GM21737 (cell line): ENCODE measurements around the gene COX5A.
A peak's percentile ranks its signal among the peaks of the same experiment; 100 is the strongest.
"Not testable (repeated sequence)": the region's sequence is repeated elsewhere in the genome, so short reads cannot be mapped to it uniquely, and the experiment has no call there.

Source experiments
- ATAC-seq: cut with Tn5 transposase; IDR thresholded peaks from one replicate; pipeline ENCODE4 v1.9.1; 2021; ENCODE audit warnings: mild to moderate bottlenecking, moderate library complexity; ENCODE audit not compliant: unreplicated experiment

The COX5A gene

DNA sequence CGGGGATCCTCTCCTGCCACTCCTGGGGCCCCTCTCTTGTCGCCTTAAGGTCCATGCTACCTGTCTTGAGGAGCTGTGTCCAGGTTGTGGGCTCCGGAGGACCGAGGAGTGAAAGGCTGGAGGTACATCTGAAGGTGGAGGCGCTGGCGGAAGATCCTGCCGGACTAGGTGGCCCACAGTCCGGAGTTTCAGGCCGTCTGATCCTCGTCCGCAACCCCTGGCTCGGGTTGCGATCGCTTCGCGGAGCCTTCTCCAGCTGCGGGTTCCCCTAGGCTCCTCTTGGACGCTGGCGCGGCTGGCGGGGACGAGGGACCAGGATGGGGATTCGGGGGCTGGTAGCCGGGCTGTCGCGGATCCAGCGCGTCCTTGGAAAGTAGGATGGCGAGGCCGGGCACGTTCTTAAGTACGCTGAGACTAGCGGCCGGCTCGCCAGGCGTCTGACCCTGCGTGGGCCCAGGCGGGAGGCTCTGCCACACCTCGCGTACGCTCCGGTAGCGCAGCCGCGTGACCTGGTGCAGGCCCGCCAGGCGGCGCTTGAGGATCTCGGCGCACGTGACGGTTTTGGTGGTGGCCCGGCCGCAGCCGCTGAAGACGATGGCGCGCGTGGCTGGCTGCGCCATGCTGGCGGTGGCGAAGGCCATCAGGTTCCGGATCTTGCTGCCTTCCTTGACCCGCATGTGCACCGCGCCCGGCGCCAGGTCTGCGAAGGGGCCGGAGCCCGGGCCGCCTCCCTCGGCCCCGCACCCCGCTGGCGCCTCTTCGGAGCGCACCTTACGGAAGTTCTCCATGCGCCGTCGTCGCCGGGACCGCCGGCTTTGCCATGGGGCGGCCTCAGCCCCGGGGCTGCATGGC is 18.1 kb upstream of the COX5A start:
- no peak for ATAC-seq

DNA sequence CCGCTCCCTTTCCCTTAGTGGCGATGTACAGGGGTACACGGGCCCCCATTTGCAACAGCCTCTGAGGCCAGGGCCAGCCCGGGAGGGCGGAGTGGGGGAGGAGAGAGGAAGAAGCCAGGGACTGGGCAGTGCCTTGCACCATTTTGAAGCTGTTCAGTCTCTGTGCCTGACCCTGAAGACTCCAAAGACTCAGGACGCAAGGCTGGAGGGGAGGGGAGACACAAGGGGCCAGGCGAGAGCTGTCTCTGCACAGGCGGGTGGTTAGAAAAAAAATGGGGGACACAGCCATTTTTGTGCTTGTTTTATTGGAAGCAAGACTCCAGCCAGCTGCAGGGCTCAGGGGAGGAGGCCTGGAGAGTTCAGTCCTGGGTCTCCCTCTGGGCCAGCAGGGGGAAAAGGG is 17.1 kb upstream of the COX5A start:
- ATAC-seq: no peak

DNA sequence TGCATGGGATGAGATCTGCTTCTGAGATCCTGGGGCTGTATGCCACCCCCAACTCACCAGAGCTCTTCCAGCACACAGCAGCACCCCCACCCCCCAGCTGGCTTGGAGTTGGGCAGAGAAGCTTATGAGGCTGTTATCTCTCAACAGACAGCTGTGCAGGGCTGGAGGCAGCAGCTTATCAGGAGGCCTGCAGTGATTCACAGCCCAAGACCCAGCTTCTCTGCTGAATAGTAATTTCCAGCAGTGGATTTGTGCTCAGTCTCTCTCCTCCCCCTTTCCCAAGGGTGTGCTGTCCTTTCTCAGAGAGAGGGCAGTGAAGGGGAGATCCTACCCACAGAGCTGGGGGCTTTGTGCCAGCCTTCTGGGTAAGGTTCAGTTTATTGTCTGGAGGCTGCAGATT is 16.6 kb upstream of the COX5A start:
- ATAC-seq: no peak

DNA sequence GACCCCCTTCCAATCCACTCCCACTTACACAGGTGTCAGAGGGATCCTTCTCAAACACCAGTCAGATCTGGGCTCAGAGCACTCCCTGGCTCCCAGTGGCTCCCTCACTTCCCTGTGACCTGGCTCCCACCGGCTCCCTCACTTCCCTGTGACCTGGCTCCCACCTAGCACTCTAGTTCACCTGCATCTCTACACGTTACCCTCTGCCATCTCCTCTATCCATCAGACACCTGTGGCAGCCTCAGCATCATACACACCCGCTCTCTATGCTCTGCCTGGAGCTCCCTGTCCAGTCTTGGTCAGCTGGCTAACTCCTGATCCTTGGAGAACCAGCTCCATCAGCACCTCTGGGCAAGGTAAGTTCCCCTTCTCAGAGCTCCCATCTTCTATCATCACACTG is 13.1 kb upstream of the COX5A start:
- no peak for ATAC-seq

DNA sequence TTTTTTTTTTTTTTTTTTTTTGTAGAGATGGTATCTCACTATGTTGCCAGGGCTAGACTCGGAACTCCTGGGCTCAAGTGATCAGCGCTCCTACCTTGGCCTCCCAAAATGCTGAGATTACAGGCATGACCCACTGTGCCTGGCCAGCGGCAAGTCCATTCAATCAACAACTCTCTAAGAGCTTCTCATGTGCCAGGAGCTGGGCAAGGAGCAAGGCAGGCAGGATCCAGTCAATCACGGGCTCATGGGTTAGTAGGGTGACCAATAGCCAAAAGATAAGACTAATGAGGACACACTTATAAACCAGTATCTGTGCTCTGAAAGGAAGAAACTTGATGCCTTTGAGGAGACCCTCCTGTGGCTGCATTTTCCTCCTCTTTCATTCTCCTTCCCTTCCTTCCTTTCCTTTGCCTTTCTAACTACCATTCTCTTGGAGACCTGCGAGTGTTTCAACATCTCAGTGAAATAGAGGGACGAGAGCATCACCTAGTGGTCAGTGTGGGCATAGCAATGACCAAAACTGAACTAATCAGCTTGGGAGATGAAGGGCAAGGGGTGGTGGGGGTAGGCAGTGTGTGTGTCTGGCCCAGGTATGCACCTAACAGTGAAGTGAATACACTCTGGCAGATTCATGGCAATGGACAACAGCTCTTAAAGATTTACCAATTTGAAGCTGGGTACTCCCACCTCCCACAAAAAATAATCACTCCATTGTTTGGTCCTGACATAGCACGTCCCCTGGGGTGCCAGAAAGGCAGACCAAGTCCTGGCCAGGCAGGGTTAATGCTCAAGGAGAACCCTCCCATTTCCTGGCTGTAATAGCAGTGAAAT is 12.4 kb upstream of the COX5A start:
- no peak for ATAC-seq

DNA sequence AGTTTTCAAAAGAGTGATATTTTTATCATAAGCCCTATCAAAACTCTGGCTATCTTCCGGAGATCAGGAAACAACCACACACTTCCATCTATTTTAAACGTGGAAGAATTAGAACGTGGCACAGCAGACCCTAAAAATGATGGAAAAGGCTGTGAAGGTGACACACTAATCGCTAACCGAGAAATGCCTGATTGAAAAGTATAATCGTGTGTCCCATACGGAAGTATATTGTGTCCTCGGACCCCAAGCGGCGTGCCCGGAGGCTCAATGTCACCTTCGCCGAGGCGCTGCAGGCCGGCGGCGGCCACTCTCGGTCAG is 642 bp downstream of the COX5A start:
- ATAC-seq: no peak

DNA sequence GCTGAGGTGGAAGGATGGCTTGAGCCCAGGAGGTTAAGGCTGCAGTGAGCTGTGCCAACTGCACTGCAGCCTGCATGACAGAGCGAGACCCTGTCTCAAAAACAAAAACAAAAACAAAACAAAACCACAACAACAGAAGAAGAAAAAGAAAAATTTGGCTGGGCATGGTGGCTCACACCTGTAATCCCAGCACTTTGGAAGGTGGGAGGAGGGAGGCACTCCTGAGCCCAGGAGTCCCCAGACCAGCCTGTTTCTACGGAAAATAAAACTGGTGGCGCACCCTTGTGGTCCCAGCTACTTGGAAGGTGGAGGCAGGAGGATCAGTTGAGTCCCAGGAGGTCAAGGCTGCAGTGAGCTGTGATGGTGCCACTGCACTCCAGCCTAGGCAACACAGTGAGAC is 2.7 kb downstream of the COX5A start:
- not testable (repeated sequence) for ATAC-seq

DNA sequence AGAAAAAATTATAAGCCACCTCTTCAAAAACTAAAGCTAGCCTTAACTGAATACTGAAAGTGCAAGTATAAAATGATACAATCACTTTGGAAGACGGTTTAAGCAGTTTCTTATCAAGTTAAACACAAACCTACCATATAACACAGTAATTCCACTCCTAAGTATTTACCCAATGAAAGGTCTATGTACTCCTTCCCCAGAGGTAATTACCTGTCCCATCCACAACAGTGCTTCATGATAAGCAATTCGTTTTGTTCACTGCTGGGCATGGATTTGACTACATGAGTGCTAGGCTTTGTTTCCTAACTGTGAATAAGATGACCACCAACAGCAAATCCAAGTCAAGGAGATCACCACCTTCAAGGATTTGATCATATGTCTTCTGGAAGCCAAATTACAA is 4.3 kb downstream of the COX5A start:
- ATAC-seq: no peak

DNA sequence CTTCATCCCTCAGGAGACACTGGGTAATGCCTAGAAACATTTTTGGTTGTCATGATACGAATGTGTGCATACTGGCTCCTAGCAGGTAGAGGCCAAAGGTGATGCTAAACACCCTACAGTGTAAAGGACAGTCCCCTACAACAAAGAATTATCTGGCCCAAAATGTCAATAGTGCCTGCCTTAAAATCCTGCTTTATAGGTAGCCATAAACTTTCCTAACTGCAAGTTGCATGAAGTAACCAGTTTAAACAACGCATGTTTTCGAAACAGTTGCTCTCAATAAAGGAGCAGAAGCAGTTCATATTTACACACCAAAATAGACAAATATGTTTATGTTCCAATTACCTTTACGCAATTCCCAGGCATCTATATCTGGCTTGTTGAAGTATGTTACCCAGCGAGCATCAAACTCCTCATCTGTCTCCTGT is 9.1 kb downstream of the COX5A start:
- no peak for ATAC-seq

DNA sequence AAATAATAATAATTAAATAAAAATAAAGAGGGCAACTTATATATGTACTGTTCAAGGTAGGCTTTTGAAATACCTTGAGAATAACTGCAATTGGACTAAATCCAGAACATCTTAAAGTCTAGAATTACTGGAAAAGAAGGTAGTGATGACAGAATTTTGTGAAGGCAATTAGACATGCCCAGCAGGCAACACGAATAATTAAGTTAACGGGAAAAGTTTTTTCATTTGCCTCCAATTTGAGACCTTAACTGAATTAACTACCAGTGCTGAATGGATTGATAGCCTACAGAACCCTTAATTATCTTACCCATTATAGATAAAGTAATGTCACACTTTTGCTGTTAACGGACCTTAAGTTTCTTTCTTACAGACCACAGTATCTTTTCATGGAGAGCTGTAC is 13.3 kb downstream of the COX5A start:
- ATAC-seq: no peak

DNA sequence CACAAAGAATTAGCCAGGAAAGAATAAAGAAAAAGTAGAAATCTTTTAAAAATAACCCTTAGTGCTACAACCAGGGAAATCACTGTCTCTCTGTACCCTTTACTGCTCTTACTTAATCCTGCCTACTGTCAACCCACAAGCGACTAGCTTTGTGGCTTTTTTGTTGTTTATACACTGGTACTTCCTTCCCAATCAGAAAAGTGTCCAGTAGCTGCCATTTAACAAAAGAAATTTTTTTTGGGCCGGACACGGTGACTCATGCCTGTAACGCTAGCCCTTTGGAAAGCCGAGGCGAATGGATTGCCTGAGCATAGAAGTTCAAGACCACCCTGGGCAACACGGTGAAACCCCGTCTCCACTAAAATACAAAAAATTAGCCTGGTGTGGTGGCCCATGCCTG is 17.4 kb downstream of the COX5A start:
- ATAC-seq: no peak

DNA sequence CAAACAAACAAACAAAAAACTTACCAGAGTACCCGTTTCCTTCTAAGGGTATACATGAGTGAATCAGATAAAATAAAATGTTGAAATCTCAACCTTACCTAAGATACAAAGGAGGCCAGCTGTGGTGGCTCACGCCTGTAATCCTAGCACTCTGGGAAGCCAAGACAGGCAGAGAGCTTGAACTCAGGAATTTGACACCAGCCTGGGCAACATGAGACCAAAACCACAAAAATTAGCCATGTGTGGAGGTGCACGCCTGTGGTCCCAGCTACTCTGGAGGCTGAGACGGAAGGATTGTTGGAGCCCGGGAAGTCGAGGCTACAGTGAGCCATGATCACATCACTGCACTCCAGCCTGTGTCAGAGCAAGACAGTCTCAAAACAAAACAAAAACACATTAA is 20.2 kb downstream of the COX5A start:
- no peak for ATAC-seq

DNA sequence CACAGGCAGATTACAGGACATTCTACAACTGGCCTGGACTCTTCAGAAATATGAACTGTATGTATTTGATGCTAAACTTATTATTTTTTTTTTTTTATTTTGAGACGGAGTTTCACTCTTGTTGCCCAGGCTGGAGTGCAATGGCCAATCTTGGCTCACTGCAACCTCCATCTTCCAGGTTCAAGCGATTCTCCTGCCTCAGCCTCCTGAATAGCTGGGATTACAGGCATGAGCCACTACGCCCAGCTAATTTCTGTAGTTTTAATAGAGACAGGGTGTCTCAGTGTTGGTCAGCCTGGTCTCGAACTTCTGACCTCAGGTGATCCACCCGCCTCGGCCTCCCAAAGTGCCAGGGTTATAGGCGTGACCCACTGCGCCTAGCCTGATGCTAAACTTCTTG is 24.1 kb downstream of the COX5A start:
- ATAC-seq: not testable (repeated sequence)

DNA sequence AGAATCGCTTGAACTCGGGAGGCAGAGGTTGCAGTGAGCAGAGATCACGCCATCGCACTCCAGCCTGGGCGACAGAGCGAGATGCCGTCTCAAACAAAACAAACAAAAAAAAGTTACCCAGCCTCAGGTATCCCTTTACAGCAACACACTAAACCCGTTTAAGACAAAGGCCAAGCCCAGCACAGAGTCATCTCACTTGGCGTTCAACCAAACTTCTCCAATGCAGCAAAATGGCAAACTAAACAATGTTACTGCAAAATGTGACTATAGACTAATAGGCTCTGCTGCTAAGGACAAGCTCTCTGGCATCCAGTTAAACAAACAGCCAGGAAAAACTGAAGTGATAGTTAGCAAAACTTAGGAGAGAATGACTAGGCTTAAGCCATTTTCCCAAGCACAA is 24.8 kb downstream of the COX5A start:
- no peak for ATAC-seq

DNA sequence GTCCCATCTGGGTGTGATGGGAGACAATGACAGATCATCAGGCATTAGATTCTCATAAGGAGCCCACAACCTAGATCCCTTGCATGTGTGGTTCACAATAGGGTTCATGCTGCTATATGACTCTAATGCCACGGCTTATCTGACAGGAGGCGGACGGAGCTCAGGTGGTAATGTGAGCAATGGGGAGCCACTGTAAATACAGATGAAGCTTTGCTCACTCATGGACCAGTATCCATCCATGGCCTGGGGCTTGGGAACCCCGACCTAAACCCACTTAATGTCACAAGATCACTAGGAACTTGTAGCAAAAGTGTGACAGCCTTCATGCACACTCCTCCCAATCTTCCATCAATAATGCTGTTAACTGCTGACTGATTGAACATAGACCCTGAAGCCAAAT is 29.2 kb downstream of the COX5A start:
- no peak for ATAC-seq

DNA sequence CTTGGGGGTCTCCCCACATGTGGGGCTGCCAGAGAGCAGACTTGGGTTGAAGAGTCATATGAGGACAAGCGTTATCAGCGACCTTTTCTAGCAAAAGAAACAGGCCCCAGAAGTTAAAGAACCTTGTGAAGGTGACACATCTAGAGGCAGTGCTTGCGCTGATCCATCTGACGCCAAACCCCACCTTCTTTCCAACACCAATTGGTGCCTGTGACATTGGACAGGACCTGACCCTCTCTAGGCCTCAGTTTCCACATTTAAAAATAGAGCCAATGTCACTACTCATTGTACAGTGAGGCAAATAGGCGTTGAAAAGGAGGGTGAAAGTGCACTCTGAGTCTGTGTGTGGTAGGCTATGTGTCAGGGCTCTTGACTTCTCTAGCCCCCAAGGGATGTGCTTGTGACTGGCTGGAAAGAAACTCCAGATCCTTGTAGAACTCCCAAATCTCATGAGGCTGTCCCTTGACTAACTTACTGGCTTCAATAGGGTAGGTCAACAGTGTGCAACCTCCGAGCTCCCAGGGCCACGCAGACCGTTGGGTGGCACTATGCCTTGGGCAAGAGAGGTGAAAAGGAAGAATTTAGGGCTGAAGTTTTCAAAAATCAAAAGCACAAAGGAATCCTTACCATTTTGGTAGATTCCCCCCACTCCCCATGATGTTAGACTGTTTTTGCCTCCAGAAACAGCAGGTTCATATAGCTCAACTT is 30.6 kb downstream of the COX5A start:
- no peak for ATAC-seq

DNA sequence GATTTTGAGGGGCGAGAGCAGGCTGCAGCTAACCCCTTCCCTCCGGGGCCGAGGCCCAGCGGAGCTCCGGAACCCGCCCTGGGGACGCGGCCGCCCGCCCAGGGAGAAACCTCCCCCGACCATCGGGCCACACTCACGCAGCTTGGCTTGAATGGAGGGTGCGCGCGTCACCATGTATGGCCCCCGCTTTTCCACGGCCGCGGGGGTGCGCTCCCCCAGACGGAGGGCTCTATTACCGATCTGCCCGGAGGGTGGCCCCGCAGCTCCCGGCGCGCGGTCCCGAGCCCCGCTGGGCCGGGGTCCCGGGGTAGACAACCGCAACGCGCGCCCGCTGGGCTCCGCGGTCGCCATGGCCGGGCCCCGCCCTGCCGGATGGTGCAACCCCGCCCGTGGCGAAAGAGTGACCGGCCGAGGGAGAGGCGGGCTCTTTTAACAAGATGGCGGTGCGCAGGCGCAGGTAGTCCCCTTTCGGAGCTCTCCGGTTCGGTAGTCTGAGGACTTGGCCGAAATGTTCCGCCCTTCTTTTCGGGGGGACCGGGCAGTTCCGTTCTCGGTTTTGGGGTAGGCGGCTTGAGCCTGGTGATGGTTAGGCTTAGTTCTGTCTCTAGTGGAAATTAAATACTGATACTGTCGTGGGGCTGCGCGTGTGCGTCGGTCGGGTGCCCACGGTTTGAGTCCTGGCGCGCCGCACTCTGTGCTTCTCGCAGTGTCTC is 31.3 kb downstream of the COX5A start, which contains the start of gene FAM219B:
Gene FAM219B (minus strand): TSS at position 402 of the 713 bp plus-strand sequence. CDS start 51 bp downstream, at position 351.
- ATAC-seq: peak; percentile 84

DNA sequence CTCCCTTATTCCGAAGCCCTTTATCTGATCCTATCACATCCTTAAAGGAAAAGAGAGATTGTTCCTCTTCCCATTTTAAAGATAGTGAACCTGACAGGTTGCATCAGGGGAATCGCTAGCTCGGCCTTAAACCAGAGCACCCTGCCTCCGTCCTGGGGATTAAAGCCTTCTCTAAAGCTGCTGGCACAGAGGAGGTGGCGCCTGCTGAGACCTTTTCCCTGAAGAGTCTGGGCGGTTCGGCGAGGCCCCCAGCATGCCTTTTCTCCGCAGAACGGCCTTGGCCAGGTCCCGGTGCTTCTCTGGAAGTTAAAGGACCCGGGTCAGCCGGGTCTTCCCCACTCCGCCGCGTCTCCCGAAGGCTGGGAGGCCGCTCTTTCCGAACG is 31.8 kb downstream of the COX5A start:
- ATAC-seq: peak; percentile 11

DNA sequence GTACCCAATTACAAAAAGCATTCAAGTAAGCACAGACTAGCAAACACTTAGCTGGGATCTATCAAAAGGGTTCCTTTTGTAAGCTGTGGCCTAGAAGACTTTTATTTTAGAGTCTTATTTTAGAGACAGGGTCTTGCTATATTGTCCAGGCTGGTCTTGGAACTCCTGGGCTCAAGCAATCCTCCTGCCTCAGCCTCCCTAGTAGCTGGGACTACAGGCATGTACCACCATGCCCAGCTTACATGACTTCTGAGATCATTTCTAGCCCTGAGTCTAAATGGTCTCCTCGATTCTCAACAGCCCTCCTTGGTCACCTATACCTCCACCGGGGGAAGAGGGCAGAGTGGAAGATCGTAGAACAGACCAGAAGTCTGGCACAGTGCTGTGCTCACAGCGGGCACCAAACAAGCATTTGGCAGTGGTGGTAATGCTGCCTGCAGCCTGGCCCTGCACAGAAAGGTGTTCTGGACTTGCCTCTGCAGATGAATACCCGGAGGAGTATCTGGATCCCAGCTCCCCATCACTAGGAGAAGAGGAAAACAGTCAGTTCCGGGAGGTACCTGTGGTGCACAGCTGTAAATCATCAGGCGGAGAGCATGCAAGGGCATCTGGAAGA is 33.6 kb downstream of the COX5A start:
- ATAC-seq: no peak

DNA sequence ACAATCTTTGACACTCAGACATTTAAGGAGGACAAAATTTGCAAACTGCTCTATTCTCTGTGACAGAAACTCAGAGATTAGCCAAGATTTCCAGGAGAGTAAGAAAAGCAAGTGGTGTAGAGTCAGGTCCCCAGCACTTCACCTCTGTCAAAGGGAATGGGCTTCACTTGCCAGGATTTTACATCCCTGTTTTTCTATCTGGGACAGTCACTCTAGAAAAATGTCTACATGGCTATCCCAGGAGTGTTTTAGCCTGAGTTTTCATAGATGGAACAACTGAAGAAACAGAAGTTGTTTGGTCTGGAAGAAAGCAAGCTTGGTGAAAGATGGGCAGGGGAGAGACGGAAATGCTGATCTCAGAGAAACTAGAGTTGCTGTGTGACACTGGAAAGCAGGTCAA is 34.2 kb downstream of the COX5A start:
- ATAC-seq: no peak
